ENCODE results near the gene ZNF254. TPM values are rescaled to one million over a fixed set of nuclear protein-coding genes. Genes with fewer than 3 reads are reported as not detected.

The ZNF254 gene
- total RNA-seq, 1 donor from 2014 or later: 16.9 TPM

- no peaks in the 10 kb centered on the region for H3K9me3 ChIP-seq
- no peak for TF ChIP-seq POLR2AphosphoS5 (IDR thresholded peaks at IDR 0.05; ENCODE audit: insufficient read depth in 1 of 2, low read depth in 1 of 2)
- TF ChIP-seq, protein P1, sequence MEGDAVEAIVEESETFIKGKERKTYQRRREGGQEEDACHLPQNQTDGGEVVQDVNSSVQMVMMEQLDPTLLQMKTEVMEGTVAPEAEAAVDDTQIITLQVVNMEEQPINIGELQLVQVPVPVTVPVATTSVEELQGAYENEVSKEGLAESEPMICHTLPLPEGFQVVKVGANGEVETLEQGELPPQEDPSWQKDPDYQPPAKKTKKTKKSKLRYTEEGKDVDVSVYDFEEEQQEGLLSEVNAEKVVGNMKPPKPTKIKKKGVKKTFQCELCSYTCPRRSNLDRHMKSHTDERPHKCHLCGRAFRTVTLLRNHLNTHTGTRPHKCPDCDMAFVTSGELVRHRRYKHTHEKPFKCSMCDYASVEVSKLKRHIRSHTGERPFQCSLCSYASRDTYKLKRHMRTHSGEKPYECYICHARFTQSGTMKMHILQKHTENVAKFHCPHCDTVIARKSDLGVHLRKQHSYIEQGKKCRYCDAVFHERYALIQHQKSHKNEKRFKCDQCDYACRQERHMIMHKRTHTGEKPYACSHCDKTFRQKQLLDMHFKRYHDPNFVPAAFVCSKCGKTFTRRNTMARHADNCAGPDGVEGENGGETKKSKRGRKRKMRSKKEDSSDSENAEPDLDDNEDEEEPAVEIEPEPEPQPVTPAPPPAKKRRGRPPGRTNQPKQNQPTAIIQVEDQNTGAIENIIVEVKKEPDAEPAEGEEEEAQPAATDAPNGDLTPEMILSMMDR (IDR thresholded peaks at IDR 0.05): no peak
- no peaks in the 10 kb centered on the region for H3K4me1 ChIP-seq
- H3K27ac ChIP-seq: no peak overlapping the region
- intact Hi-C loops (cut with DNase I): no loop called here
- no peaks in the 10 kb centered on the region for H3K27me3 ChIP-seq
- no peak for DNase-seq (ENCODE audit: extremely low spot score in 2 of 2)
- peaks cover 0 to 23% of the 10 kb centered on the region in 2 donors for H3K36me3 ChIP-seq
- no peak overlapping the region for H3K4me3 ChIP-seq
Observed at GRCh38 chr19:24063295-24063694, 23.7 kb upstream of the ZNF254 start.

DNA sequence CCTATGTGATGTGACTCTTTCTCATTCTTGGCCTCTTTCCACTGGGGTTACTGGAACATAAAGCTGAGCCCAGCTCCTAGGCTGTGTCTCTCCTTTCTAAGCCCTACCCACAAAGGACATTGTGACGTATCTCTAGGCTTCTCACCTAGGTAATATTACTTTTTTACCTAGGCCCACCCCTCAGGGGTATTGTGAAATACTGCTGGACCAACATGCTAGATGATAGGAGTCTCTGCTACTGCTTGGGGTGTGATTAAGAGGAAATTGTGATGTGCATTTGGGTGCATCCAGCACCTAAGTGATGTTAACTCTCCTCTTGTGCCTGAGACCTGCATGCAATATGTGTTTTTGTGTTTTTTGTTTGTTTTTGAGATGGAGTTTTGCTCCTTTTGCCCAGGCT, 22.8 kb upstream of the ZNF254 start:
- no peak for DNase-seq (ENCODE audit: extremely low spot score in 2 of 2)
- Histone ChIP-seq H3K27me3 (no peaks in the 10 kb centered on the region), H3K4me1 (no peaks in the 10 kb centered on the region), H3K9me3 (no peaks in the 10 kb centered on the region), H3K4me3 (no peak overlapping the region), H3K36me3 (peaks cover 0 to 14% of the 10 kb centered on the region in 2 donors), H3K27ac (no peak overlapping the region)
- intact Hi-C loops (cut with DNase I): no loop called here
- TF ChIP-seq POLR2A (IDR thresholded peaks at IDR 0.05): no peak
- no peak for TF ChIP-seq POLR2AphosphoS5 (IDR thresholded peaks at IDR 0.05; ENCODE audit: insufficient read depth in 1 of 2, low read depth in 1 of 2)
- TF ChIP-seq, protein P1 (IDR thresholded peaks at IDR 0.05): no peak

DNA sequence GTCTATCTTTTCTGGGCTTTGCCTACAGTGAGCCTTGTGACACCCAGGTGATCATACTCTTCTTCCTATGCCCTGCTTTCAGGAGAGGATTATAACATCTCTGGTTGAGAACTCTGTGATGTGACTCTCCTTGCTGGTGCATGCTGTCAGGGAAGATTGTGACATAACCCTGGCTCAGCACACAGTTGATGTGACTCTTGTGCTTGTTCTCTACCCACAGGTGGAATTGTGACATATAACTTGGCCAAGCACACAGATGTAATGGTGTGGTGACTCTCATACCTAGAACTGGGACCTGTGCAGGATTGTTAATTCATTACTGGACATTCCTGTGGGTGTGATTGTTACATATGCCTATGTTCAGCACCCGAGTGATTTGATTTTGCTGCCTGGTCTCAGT, 21.7 kb upstream of the ZNF254 start:
- DNase-seq (ENCODE audit: extremely low spot score in 2 of 2): no peak
- Histone ChIP-seq H3K36me3 (peaks cover 0 to 12% of the 10 kb centered on the region in 2 donors), H3K4me1 (no peaks in the 10 kb centered on the region), H3K4me3 (no peak overlapping the region), H3K27me3 (no peaks in the 10 kb centered on the region), H3K9me3 (no peaks in the 10 kb centered on the region), H3K27ac (no peak overlapping the region)
- intact Hi-C loops (cut with DNase I): no loop called here
- no peak for TF ChIP-seq POLR2A (IDR thresholded peaks at IDR 0.05)
- no peak for TF ChIP-seq POLR2AphosphoS5 (IDR thresholded peaks at IDR 0.05; ENCODE audit: insufficient read depth in 1 of 2, low read depth in 1 of 2)
- TF ChIP-seq, protein P1 (IDR thresholded peaks at IDR 0.05): no peak

DNA sequence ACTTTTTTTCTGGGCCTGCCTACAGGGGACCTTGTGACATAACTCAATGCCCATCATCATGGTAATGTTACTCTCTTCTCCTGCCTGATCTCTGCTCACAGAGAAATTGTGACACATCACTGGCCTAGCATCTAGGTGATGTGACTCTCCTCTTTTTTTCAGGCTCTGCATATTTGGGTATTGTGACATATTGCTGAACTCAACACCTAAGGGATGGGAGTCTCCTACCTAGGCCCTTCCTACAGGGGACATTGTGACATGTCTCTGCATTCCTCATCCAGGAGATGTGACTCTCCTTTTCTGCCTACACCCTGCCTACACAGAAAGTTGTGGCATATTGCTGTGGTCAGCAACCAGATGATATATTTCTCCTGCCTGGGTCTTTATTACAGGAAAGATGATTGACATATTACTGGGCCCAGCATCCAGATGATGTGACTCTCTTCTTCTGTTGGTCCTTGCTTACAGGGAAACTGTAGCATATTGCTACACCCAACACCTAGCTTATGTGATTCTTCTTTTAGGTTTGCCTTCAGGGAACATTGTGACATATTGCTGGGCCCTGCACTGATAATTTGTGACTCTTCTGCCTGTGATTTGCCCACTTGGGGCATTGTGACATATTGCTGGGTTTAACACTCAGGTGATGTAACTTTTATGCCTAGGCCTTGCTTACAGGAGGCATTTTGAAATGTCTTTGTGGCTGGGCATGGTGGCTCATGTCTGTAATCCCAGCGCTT, 21.0 kb upstream of the ZNF254 start:
- intact Hi-C loops (cut with DNase I): no loop called here
- Histone ChIP-seq H3K36me3 (peaks cover 0 to 12% of the 10 kb centered on the region in 2 donors), H3K4me3 (no peak overlapping the region), H3K9me3 (no peaks in the 10 kb centered on the region), H3K27me3 (no peaks in the 10 kb centered on the region), H3K4me1 (no peaks in the 10 kb centered on the region), H3K27ac (no peak overlapping the region)
- TF ChIP-seq, protein P1 (IDR thresholded peaks at IDR 0.05): no peak
- TF ChIP-seq POLR2AphosphoS5 (IDR thresholded peaks at IDR 0.05; ENCODE audit: insufficient read depth in 1 of 2, low read depth in 1 of 2) (no peak), POLR2A (IDR thresholded peaks at IDR 0.05) (no peak)
- DNase-seq (ENCODE audit: extremely low spot score in 2 of 2): no peak

- H3K27me3 ChIP-seq: no peaks in the 10 kb centered on the region
- H3K4me3 ChIP-seq: no peak overlapping the region
- H3K4me1 ChIP-seq: no peaks in the 10 kb centered on the region
- no peaks in the 10 kb centered on the region for H3K9me3 ChIP-seq
- no peak for DNase-seq (ENCODE audit: extremely low spot score in 2 of 2)
- peaks cover 0 to 8% of the 10 kb centered on the region in 2 donors for H3K36me3 ChIP-seq
- H3K27ac ChIP-seq: no peak overlapping the region
- TF ChIP-seq POLR2A (IDR thresholded peaks at IDR 0.05): no peak
- TF ChIP-seq POLR2AphosphoS5 (IDR thresholded peaks at IDR 0.05; ENCODE audit: insufficient read depth in 1 of 2, low read depth in 1 of 2): no peak
- TF ChIP-seq, protein P1 (IDR thresholded peaks at IDR 0.05): no peak
- intact Hi-C loops (cut with DNase I): no loop called here
Observed at GRCh38 chr19:24069905-24070657, 16.9 kb upstream of the ZNF254 start.

All from vagina (tissue), 2 donors.